Measurements from ENCODE around the gene TBC1D24.
A peak's percentile ranks its signal among the peaks of the same experiment; 100 is the strongest.

The TBC1D24 gene

DNA sequence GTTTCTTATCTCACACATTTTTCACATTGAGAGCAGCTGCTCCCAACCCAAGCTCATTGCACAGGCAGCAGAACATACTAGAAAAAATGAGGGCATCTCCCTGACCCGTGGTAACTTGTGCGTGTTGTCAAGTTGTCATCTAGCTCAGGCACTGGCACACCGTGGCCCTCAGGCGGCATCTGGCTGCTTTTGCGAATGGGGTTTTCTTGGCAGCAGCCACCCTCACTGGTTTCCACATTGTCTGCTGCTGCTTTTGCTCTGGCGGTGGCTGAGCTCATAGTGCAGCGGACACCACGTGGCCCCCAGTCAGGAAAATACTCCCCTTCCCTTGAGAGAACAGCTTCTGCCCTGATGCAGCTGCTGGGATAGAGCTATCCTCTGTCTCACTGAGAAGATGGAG lies 24.4 kb upstream of the TBC1D24 start:
- DNase-seq (ENCODE audit: low read depth, low spot score): no peak

DNA sequence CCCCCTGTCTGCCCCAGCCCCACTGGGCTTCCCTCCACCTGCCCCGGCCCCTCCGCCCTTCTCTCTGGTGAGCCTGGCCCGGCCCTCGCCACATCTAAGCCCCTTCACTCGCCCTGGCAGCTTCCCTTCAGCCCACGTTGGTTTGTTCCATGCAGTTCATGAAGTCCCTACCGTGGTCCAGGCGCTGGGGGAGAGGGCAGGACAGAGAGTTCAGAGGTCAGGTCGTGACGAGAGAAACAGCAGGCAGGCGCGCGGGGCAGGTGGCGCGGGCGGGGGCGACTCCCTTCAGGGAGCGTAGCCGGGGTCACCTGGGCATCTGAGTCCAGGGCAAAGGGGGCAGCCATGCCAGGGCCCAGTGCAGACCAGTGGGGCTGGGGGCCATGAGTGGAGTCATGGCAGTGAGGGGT lies 23.9 kb upstream of the TBC1D24 start:
- DNase-seq (ENCODE audit: low read depth, low spot score): no peak

DNA sequence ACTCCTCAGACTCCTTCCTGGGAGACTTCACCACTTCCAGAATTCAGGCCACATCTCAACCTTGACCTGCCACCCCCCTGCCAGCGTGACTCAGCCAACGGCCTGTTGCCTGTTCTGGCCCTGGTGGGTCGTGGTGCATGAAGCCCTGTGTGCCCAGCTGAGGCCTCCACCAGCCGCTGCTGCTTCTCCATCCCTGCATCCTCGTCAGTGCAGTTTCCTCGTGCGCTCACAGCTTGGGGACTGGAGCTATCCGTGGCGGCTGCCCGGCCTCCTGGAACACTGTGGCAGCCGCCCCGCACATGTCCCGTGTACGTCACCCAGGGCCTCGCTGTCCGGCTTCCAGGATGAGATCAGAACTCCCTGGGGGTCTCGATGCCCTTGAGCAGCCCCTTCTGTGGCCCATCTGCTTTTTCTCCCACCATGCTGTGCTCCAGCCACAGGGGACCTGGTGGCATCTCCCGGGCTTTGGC lies 23.0 kb upstream of the TBC1D24 start:
- no peak for DNase-seq (ENCODE audit: low read depth, low spot score)

DNA sequence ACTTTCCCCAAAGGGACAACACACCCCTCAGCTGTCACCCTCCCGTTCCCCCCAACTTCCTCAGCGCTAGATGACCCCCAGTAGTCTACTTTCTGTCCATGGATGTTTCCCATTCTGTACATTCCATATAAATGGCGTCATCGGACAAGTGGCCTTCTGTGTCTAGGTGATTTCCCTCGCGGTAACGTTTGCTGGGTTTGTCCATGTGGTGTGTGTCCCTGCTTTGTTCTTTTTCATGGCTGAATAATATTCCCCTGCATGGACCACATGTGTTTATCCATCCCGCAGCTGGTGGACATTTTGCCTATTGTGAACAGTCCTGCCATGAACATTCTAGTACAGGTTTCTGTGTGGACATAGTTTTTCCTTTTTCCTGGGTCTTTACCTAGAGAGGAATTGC lies 22.3 kb upstream of the TBC1D24 start:
- DNase-seq (ENCODE audit: low read depth, low spot score): no peak

DNA sequence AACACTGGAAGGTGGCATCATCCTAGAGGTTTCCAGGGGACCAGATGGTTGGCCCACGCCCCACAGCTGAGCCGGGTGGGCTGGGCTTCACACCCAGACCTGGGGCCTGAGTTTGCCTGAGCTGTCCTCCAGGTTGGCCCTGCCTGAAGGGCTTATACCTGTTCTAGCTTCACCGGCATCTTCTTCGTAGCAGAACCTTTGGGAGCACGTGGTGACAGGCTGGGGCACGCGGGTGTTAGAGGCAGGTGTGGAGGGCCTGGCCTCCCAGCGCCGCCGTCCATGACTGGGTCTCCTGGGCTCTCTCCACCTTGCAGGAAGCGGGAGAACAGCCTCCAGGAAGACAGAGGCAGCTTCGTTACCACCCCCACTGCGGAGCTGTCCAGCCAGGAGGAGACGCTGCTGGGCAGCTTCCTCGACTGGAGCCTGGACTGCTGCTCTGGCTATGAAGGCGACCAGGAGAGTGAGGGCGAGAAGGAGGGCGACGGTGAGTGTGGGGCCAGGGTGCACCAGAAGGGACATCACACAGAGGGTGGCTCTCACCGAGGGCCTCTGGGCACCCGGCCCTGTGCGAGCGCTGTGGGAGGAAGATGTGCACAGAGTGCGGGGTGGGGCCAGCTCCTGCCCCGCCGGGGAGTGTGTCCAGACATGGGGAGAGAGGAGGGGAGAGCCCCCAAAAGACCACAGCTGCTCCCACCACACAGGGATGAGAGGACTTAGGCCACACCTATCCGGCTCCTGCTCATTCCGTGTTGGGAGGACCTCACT lies 19.7 kb upstream of the TBC1D24 start:
- DNase-seq (ENCODE audit: low read depth, low spot score): no peak

DNA sequence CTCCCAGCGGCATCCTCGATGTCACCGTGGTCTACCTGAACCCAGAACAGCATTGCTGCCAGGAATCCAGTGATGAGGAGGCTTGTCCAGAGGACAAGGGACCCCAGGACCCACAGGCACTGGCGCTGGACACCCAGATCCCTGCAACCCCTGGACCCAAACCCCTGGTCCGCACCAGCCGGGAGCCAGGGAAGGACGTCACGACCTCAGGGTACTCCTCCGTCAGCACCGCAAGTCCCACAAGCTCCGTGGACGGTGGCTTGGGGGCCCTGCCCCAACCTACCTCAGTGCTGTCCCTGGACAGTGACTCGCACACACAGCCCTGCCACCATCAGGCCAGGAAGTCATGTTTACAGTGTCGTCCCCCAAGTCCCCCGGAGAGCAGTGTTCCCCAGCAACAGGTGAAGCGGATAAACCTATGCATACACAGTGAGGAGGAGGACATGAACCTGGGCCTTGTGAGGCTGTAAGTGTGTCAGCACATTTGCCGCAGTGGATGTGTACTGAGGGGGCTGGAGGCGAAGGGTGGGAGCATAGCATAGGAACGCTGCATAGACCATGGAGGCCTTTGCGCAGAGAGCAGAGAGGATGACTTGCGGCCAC lies 18.3 kb upstream of the TBC1D24 start:
- DNase-seq (ENCODE audit: low read depth, low spot score): no peak

DNA sequence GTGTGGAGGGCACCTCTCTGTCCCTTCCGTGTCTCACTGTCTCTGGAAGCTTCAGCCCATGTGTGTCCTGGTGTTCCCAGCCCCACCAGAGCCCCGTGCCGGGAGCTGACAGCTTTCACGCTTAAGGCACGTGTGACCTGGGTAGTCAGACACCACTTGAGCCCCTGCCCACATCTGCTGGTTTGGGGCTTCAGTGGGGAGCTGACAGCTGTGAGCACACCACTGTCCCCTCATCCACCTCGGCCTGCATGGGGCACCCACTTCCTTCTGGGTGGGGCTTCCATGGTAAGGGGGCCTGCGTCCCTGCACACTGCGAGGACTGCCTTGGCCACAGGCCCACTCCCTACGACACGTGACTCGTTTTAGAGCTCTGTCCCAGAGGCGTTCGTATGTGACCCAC lies 17.7 kb upstream of the TBC1D24 start:
- DNase-seq (ENCODE audit: low read depth, low spot score): no peak

DNA sequence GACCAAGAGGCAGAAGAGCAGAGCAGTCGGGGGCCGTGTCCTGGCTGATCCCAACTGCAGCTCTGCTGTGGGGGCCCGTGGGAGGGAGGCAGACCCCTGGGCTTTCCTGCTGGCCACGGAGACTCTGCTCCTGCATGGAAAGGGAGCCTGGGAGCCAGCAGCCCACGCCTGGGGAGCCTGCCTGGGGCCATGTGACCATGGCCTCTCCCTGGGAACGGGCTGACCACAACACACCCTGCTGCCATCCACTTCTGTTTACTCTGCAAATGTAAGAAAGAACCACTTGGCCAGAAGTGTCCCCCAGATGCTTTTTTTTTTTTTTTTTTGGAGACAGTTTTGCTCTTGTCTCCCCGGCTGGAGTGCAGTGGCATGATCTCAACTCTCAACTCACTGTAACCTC lies 17.0 kb upstream of the TBC1D24 start:
- no peak for DNase-seq (ENCODE audit: low read depth, low spot score)

DNA sequence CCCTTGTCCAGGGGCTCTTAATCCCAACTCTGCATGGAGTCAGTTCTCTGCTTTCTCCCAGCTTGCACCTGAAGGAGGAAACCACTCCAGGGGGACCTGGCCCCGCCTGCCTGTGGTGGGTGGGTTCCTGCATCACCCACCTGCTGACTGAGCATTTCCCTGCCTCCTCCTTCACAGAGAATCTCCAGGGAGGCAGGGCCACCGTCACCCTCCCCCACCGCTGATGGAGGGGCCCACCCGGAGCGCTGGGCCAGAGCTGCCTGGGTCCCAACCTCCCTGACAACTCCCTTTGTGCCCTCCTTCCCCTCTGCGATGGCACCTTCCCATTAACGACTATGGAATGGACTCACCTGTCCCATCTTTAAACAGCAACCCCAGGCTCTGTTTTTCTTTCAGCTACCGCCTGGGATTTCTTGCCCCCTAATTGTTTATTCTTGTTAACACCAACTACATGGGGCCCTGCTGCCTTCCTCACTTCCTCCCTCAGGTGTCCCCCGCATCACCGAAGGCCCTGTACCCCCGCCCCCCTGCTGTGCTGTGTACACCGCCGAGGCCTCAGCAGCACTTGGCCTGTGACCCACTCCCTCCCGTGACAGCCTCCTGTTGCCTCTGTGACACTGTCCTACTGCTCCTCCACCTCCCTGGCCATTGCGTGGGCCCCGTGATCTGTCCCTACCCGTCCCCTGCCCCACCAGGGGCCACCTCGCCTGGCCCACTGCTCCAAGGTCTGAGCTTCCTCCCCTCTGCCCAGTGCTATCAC lies 15.9 kb upstream of the TBC1D24 start:
- no peak for DNase-seq (ENCODE audit: low read depth, low spot score)

DNA sequence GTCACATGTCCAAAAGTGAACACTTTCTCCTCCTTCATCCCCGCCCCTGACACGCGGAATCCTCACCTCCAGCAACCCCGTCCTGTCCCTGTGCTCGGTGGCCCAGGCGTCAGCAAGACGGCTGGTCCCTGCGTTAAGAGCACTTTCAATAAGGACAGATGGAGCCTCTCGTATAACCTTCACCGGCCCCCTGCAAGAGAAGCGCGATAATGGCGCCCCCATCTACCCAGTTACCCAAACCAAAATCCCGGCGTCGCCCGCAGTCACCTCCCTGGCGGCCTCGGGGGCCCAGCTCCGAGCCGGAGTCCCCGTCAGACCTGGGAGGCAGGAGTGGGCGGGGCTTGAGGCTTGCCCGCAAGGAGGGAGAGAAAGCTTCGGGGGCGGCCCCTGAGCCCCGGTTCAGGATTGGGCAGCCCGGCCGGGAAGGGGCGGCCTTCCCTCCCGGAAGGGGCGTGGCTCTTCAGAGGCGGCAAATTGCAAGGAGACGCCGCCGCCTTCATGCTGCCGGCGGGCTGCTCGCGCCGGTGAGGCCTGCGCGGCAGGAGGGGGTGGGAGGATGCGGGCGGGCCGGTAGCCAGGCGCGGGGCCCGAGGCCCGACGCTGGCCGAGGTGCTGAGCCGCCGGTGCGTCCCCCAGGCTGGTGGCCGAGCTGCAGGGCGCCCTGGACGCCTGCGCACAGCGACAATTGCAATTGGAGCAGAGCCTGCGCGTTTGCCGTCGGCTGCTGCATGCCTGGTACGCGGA lies 15.1 kb upstream of the TBC1D24 start, which contains the start of gene TEDC2:
Gene TEDC2, plus strand, starts transcription at position 463 of the 744 bp plus-strand sequence. Its CDS starts 36 bp downstream, at position 499.
- DNase-seq (ENCODE audit: low read depth, low spot score): peak; percentile 91

DNA sequence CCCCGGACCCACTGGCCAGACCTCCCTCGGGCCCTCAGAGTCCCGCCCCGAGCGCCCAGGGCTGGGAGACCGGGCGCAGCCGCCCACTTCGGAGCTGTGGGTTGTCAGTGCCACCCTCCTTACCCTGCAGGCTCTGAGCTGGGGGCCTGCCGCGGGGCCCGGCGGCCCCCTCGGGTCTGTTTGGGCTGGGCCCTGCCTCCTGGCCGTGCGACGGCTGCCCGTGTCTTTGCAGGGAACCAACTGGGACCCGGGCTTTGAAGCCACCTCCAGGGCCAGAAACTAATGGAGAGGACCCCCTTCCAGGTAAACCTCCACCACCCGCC lies 14.6 kb upstream of the TBC1D24 start:
- no peak for DNase-seq (ENCODE audit: low read depth, low spot score)

DNA sequence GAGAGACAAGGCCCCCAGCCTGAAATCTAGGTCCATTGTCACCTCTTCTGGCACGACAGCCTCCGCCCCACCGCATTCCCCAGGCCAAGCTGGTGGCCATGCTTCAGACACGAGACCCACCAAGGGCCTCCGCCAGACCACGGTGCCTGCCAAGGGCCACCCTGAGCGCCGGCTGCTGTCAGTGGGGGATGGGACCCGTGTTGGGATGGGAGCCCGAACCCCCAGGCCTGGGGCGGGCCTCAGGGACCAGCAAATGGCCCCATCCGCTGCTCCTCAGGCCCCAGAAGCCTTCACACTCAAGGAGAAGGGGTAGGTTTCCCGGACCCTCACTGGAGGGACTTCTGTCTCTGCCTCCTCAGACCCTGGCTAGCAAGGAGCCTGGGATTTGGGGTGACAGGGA lies 14.0 kb upstream of the TBC1D24 start:
- DNase-seq (ENCODE audit: low read depth, low spot score): no peak

DNA sequence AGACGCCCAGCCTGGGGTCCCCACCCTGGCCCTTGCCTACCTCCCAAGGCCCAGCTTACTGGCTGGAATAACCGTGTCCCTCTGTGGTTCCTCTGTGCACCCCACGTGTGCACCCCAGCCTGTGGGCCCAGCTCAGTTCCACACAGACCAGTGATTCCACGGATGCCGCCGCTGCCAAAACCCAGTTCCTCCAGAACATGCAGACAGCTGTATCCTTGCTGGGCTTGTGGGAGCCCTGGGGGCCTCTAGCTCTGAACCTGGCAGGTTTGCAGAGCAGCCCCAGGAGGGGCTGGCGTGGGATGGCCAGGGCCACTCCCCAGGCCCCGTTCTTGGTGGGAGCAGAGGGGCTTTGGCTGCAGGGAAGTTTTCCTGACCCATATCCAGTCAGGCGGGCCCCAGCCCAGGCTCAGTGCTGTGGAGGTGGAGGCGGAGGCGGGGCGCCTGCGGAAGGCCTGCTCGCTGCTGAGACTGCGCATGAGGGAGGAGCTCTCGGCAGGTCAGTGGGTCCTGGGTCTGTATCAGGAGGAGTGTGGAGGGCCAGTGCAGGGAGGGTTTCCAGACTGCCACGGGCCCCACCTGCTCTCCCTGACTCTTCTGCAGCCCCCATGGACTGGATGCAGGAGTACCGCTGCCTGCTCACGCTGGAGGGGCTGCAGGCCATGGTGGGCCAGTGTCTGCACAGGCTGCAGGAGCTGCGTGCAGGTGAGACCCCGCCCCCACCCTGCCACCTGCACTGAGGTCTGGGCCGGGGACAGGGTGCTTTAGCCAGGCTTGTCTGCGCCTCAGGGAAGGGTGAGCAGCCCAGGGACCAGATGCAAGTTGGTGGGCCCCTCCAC lies 12.7 kb upstream of the TBC1D24 start:
- no peak for DNase-seq (ENCODE audit: low read depth, low spot score)

DNA sequence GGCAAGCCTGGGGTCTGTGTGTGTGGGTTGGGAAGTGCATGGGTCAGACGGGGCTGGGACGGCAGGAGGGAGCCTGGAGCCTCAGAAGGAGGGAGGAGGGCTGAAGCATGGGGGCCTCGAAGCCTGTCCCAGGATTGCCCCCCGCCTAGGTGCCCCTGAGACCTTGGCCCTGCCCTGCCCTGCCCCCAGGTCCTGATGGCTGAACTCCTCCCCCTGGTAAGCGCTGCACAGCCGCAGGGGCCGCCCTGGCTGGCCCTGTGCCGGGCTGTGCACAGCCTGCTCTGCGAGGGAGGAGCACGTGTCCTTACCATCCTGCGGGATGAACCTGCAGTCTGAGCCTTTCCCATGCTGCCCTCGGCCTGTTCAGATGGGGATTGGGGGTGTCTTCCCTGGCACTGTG lies 10.6 kb upstream of the TBC1D24 start:
- DNase-seq (ENCODE audit: low read depth, low spot score): no peak

DNA sequence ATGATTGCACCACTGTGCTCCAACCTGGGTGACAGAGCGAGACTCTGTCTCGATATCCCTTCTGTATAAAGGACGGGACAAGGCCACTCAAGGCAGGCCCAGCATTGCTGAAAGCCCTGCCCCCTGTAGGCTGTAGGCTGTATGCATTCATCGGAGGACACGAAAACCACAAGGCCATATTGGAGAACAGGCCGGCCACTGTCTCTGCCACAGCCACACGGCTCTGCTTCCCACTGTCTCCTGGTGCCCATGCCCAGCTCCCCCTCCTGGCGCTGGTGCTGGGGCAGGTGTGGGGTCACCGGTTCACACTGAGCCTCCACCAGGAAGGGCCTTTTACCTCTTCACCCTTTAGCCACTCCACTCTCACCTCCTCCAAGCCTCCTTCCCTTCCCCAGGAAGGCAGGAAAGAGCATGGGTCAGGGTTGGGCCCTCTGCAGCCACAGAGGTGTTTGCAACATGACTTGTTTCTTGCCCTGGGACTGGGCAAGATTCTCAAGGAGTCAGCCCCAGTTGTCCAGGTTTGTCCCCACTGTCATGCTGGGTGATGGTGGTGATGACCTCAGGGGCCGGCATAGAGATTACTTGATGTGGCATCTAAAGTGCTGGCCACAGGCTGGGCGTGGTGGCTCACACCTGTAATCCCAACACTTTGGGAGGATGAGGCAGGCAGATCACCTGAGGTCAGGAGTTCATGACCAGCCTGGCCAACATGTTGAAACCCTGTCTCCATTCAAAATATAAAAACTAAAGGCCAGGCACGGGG lies 9.1 kb upstream of the TBC1D24 start:
- DNase-seq (ENCODE audit: low read depth, low spot score): no peak

DNA sequence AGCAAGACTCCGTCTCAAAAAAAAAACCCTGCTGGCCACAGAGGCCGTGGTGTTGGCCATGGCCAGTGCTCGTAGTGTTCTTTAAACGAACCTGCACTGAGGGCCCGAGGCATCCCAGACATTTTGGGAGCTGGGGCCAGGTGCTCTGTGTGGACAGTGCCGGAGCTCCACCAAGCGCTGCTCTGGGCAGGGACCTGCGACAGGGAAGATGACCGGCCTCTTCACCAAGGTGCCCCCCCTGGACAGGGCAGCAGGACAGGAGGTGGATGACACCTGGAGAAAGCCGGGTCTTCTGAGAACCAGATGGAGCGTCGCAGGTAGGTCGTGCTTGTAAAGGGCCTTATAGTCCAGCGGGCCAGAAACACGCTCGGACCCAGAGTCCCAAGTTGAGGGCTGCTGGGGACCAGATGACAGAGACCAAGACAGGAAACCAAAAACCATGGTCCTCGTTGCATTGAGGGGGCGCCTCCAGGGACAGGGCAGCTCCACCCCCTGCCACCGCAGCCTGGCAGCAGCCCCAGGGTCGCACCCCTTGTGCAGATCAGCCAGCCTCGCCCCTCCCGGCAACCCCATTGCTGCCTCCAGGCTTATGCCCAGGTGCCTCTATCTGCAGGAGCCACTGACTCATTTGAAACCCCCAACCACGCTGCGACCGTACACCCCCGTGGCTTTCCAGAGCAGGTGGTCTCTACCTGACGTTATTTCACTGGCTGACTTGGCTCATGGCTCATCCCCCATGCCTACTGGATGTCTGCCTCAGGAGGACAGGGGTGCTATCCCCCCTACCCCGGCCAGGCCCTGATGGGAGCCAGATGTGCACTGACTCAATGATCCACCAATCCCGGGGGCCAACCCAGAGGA lies 8.0 kb upstream of the TBC1D24 start:
- no peak for DNase-seq (ENCODE audit: low read depth, low spot score)

DNA sequence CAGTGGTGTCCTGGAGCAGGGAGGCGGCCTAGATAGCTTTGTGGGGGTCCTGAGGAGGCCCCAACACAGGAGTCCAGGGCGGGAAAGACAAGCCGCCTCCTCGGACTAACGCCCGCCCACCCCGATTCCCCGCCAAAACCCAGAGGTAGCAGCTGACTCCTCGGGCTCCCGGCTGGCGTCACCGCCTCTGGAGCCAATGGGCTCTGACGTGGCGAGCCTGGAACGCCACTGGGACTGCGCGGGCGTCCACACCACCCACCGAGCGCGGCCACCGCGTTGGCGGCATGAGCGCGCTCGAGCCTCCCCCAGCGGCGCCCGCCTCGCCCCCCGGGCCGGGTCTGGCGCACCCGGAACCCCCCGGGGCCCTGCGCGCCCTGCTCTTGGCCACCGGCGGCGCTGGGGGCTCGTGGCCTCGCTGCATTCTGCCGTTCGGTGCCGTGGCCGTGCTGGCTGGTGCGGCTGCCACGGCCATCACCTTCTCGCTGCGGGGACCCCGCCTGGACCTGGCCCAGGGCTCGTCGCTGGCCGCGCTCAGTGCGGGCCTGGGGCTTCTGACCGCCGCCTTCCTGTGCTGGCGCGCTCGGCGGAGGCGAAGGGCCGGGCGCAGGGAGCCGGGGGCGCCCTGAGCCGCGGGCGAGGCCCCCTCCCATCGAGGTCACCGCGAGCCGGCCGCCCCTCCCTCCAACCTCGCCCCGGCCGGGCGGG lies 7.2 kb upstream of the TBC1D24 start:
- DNase-seq (ENCODE audit: low read depth, low spot score): no peak

DNA sequence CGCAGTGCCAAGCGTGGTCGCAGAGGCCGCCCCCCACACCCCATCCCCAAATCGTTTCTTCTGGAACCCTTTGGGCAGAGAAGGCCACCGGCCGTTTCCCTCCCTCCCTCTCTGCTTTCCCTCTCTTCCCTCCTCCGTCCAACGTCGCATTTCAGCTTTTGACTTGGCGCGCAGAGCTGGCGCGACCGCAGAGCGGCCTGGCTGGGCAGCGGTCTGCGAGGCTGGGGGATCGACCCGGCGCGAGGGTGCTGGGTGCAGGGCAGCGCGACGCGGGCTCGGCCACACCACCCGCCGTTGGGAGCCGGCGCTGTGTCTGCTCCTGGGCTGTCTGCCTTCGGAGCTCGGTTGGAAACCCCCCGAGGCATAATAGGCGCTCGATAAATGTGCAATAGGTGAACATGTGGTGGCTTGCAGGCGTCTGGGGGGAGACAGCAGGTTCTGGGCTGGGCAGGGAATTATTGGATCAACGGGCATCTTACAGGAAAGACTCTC lies 6.6 kb upstream of the TBC1D24 start:
- DNase-seq (ENCODE audit: low read depth, low spot score): no peak
